K562 (cell line): ENCODE data around the gene RERE. TPM values are rescaled to one million over a fixed set of nuclear protein-coding genes. Genes with fewer than 3 reads are reported as not detected.

Source experiments
- ATAC-seq: fragments of 200-7000 bp; cut with Tn5 transposase; 3 replicates; pipeline ENCODE4 v1.9.1; 2020; ENCODE audit warnings: moderate library complexity
- BruUV-seq: library from RNA; stranded (reverse); fragments of 400-500 nt; replicated peaks from 2 replicates; lab custom pipeline; 2021; lab: Mats Ljungman, UMichigan
- CTCF ChIA-PET: fragments of 300-600 bp; formaldehyde crosslinking; extraction: SDS; loops from one replicate; lab custom pipeline; 2021; ENCODE audit warnings: low intra/inter-chr PET ratio; lab: Yijun Ruan, JAX
- POLR2A ChIA-PET: fragments of 300-600, 350-650 bp; sonication (Branson Sonifier 250); formaldehyde crosslinking; extraction: SDS; loops from one replicate; lab custom pipeline; 2021; ENCODE audit warnings: antibody characterized with exemption, inconsistent platforms; lab: Yijun Ruan, JAX
- DNase-seq, 4 experiments: peaks; one replicate each; pipeline versions ENCODE4 v3.0.0 to v3.0.0-alpha.2; 2011 to 2018; ENCODE audit warnings: low spot score in 3 of 4, mixed read lengths in 3 of 4; ENCODE audit errors: extremely low read depth in 1 of 4
- FAIRE-seq: peaks from 2 replicates; lab custom pipeline; 2011; peaks lifted over from hg19 to GRCh38; lab: Jason Lieb, UNC
- H2AFZ ChIP-seq: 2 replicates; pipeline ENCODE4 v1.6.0; 2011; ENCODE audit warnings: low read depth, low read length, control low read depth, inconsistent platforms
- H3K27ac ChIP-seq: fragments of 200-600 bp; 3 replicates; pipeline ENCODE4 v1.8.0; 2011; ENCODE audit warnings: low read depth, mild to moderate bottlenecking, control low read depth, inconsistent platforms, low read length, moderate library complexity, mixed read lengths; ENCODE audit errors: extremely low read depth
- H3K27me3 ChIP-seq, 2 experiments: fragments of 300-600 bp in 1 of 2; 2 replicates in 1 of 2; 3 replicates in 1 of 2; pipeline versions ENCODE4 v1.6.0 to v1.8.0; 2011; ENCODE audit warnings: inconsistent platforms in 2 of 2, low read length in 2 of 2, mild to moderate bottlenecking in 1 of 2, mixed read lengths in 1 of 2, moderate library complexity in 1 of 2; ENCODE audit not compliant: control insufficient read depth in 2 of 2, insufficient read depth in 2 of 2
- H3K36me3 ChIP-seq: fragments of 300-600 bp; 3 replicates; pipeline ENCODE4 v1.8.0; 2011; ENCODE audit warnings: mild to moderate bottlenecking, low read length, inconsistent platforms; ENCODE audit not compliant: control insufficient read depth, insufficient read depth
- H3K4me1 ChIP-seq, 2 experiments: fragments of 200-600 bp in 1 of 2; replicated peaks in 1 of 2; 2 replicates in 1 of 2; 3 replicates in 1 of 2; pipeline versions ENCODE4 v1.5.1 to v1.8.0; 2011; ENCODE audit warnings: inconsistent platforms in 2 of 2, low read length in 2 of 2, mild to moderate bottlenecking in 1 of 2, mixed read lengths in 1 of 2, moderate library complexity in 1 of 2; ENCODE audit not compliant: control insufficient read depth in 2 of 2, insufficient read depth in 2 of 2
- H3K4me2 ChIP-seq: 2 replicates; pipeline ENCODE4 v1.6.1; 2011; ENCODE audit warnings: low read length, control low read depth, inconsistent platforms, mixed read lengths; ENCODE audit not compliant: insufficient read depth
- H3K4me3 ChIP-seq: fragments of 200-600 bp; sonication (generic), shearing (Covaris generic); 2 replicates; pipeline ENCODE4 v1.5.1; 2016; ENCODE audit warnings: control low read depth, inconsistent platforms
- H3K79me2 ChIP-seq: fragments of 200-600 bp; 3 replicates; pipeline ENCODE4 v1.8.0; 2011; ENCODE audit warnings: low read length, inconsistent platforms; ENCODE audit not compliant: control insufficient read depth, insufficient read depth
- H3K9ac ChIP-seq, 2 experiments: 2 replicates each; pipeline versions ENCODE4 v1.6.0 to v1.6.1; 2011; ENCODE audit warnings: low read depth in 2 of 2, low read length in 2 of 2, control low read depth in 1 of 2, inconsistent platforms in 1 of 2, mild to moderate bottlenecking in 1 of 2, mixed read lengths in 1 of 2; ENCODE audit not compliant: insufficient read depth in 1 of 2
- H3K9me1 ChIP-seq: one replicate; pipeline ENCODE4 v1.6.0; 2011; ENCODE audit warnings: inconsistent platforms, mild to moderate bottlenecking, low read length, moderate library complexity; ENCODE audit not compliant: control insufficient read depth, insufficient read depth
- H3K9me3 ChIP-seq: replicated peaks from 2 replicates; pipeline ENCODE4 v1.5.1; 2011; ENCODE audit warnings: low read depth, low read length, inconsistent platforms; ENCODE audit not compliant: control insufficient read depth, insufficient read depth
- H4K20me1 ChIP-seq: replicated peaks from 2 replicates; pipeline ENCODE4 v1.6.1; 2011; ENCODE audit warnings: low read length, inconsistent platforms, mixed read lengths; ENCODE audit not compliant: control insufficient read depth, insufficient read depth
- C11orf30 ChIP-seq: fragments of 450-650 bp; IDR thresholded peaks from 2 replicates; pipeline ENCODE4 v1.6.1; 2016; ENCODE audit warnings: low read depth, mild to moderate bottlenecking
- CREB1 ChIP-seq, 2 experiments: sonication (generic) in 1 of 2; formaldehyde crosslinking in 1 of 2; IDR thresholded peaks; 2 replicates each; pipeline versions ENCODE4 v1.6.1 to v1.8.0; 2012 to 2022; ENCODE audit warnings: inconsistent platforms in 1 of 2, mild to moderate bottlenecking in 1 of 2, missing genetic modification reagents in 1 of 2, moderate library complexity in 1 of 2
- EP400 ChIP-seq: fragments of 450-650 bp; IDR thresholded peaks from 2 replicates; pipeline ENCODE4 v1.6.1; 2017; ENCODE audit warnings: antibody characterized with exemption, mild to moderate bottlenecking, moderate library complexity
- KLF13 ChIP-seq: fragments of 450-650 bp; IDR thresholded peaks from 2 replicates; pipeline ENCODE4 v1.6.1; 2016; ENCODE audit warnings: missing genetic modification characterization, low read depth, mild to moderate bottlenecking, missing compliant biosample characterization, moderate library complexity, borderline replicate concordance
- MAFF ChIP-seq: IDR thresholded peaks from 2 replicates; pipeline ENCODE4 v1.6.1; 2012; ENCODE audit warnings: low read length, improper control_type of control experiment
- MAFG ChIP-seq: fragments of 450-650 bp; conservative IDR thresholded peaks from 2 replicates; pipeline ENCODE4 v1.6.1; 2016; ENCODE audit warnings: missing genetic modification characterization, missing compliant biosample characterization
- SMAD1 ChIP-seq: fragments of 150-350 bp; IDR thresholded peaks from 2 replicates; pipeline ENCODE4 v1.6.1; 2014; ENCODE audit warnings: low read length, low read depth; ENCODE audit not compliant: partially characterized antibody
- ZBTB8A ChIP-seq: fragments of 450-650 bp; IDR thresholded peaks from 2 replicates; pipeline ENCODE4 v1.6.1; 2018; ENCODE audit warnings: mild to moderate bottlenecking, moderate library complexity; ENCODE audit not compliant: partially characterized antibody
- ZC3H4 ChIP-seq: sonication (generic); formaldehyde crosslinking; IDR thresholded peaks from 2 replicates; pipeline ENCODE4 v1.9.0; 2021; ENCODE audit warnings: missing genetic modification reagents, borderline replicate concordance
- ZNF316 ChIP-seq: fragments of 450-650 bp; IDR thresholded peaks from 2 replicates; pipeline ENCODE4 v1.6.1; 2016
- WGBS: fragments of 100-300 bp; shearing (Covaris generic); methylation state at CpG from one replicate; pipeline ENCODE4 v1.1.6; 2016; ENCODE audit warnings: low coverage, mixed read lengths; ENCODE audit not compliant: insufficient coverage; ENCODE audit errors: missing lambda C conversion rate; 5-methylcytosine and 5-hydroxymethylcytosine counted together
- in situ Hi-C: fragments of 300-500 bp; cut with MboI; formaldehyde crosslinking; loops from 4 replicates; pipeline ENCODE4 v1.15.0; 2018; ENCODE audit warnings: inconsistent platforms, mixed read lengths
- intact Hi-C: fragments of 100-400 bp; cut with micrococcal nuclease; formaldehyde crosslinking; loops from 2 replicates; pipeline ENCODE4 v1.14.2; 2022
- polyA plus RNA-seq, 8 experiments: library from polyadenylated mRNA; depleted of rRNA in 4 of 8; stranded (reverse) in 5 of 8; unstranded in 3 of 8; fragments of >200 nt; fragmentation: Nextera tagmentation in 2 of 8; fragmentation: Illumina TruSeq in 1 of 8; extraction: Ambion mirVana in 2 of 8; extraction: Trizol in 1 of 8; gene quantifications; 2 replicates each; pipeline versions ENCODE4 v1.2.1 to v1.2.3, GENCODE V29; 2011 to 2014; ENCODE audit warnings: inconsistent platforms in 1 of 8, missing spikeins in 1 of 8
- total RNA-seq, 7 experiments: library from RNA; depleted of rRNA in 6 of 7; stranded (reverse); fragments of >200 nt in 6 of 7; fragmentation: Illumina TruSeq in 2 of 7; extraction: Trizol in 2 of 7; gene quantifications; 2 replicates each; pipeline versions ENCODE4 v1.2.1 to v1.2.3, GENCODE V29; 2011 to 2021; ENCODE audit warnings: low replicate concordance in 1 of 7
- TF ChIP-seq, protein P1 (sequence below): fragments of 450-650 bp; formaldehyde crosslinking; IDR thresholded peaks from 2 replicates; pipeline ENCODE4 v1.4.0; 2020; ENCODE audit warnings: mild to moderate bottlenecking, moderate library complexity
- TF ChIP-seq, protein P2 (sequence below), 3 experiments: IDR thresholded peaks in 2 of 3; conservative IDR thresholded peaks in 1 of 3; 2 replicates each; pipeline ENCODE4 v1.5.1; 2011 to 2012; ENCODE audit warnings: low read length in 3 of 3, mild to moderate bottlenecking in 3 of 3, control low read depth in 2 of 3, improper control_type of control experiment in 1 of 3, inconsistent platforms in 1 of 3, low read depth in 1 of 3, mixed read lengths in 1 of 3, moderate library complexity in 1 of 3; ENCODE audit not compliant: insufficient read depth in 2 of 3
- TF ChIP-seq, protein P3 (sequence below): fragments of 450-650 bp; formaldehyde crosslinking; IDR thresholded peaks from 2 replicates; pipeline ENCODE4 v1.4.0; 2020; ENCODE audit warnings: mild to moderate bottlenecking, mixed read lengths

Gene RERE
- total and polyA plus RNA-seq, 9 of the 15 experiments (the other 6 are each of a cell fraction or from before 2014, with no cell fraction given) = 3.0 to 51.5 (median 13.4) TPM

DNA sequence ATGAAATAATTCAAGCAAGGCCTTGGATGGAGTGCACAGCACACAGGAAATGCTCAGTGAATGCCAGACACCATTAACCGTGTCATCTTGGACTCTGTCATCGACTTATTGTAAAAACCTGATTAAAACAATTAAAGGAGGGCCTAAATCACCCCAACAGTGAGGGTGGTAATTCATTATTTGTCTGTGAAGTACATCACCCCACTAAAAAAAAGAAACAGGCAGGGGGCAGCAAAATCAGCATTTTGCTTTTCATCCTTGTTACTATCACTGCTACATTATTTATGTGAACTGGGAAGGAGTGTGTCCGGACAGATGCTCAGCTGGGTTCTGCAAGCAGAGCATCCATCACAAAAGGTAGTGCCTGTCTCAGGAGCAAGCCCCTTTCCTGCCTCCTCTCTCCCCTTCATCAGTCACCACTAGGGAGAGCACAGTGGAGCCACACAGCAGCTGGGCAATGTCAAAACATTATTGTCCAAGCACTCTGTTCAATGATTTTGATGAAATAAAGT is 98.5 kb downstream of the RERE start (continued):
- TF ChIP-seq, protein P1, sequence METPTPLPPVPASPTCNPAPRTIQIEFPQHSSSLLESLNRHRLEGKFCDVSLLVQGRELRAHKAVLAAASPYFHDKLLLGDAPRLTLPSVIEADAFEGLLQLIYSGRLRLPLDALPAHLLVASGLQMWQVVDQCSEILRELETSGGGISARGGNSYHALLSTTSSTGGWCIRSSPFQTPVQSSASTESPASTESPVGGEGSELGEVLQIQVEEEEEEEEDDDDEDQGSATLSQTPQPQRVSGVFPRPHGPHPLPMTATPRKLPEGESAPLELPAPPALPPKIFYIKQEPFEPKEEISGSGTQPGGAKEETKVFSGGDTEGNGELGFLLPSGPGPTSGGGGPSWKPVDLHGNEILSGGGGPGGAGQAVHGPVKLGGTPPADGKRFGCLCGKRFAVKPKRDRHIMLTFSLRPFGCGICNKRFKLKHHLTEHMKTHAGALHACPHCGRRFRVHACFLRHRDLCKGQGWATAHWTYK (CRISPR knock-in tag) = no peak
- no peak for TF ChIP-seq KLF13 (tag)
- TF ChIP-seq, protein P2, sequence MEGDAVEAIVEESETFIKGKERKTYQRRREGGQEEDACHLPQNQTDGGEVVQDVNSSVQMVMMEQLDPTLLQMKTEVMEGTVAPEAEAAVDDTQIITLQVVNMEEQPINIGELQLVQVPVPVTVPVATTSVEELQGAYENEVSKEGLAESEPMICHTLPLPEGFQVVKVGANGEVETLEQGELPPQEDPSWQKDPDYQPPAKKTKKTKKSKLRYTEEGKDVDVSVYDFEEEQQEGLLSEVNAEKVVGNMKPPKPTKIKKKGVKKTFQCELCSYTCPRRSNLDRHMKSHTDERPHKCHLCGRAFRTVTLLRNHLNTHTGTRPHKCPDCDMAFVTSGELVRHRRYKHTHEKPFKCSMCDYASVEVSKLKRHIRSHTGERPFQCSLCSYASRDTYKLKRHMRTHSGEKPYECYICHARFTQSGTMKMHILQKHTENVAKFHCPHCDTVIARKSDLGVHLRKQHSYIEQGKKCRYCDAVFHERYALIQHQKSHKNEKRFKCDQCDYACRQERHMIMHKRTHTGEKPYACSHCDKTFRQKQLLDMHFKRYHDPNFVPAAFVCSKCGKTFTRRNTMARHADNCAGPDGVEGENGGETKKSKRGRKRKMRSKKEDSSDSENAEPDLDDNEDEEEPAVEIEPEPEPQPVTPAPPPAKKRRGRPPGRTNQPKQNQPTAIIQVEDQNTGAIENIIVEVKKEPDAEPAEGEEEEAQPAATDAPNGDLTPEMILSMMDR (IDR thresholded peaks at IDR 0.05 in 2 of 3, conservative IDR thresholded peaks at IDR 0.05 in 1 of 3; ENCODE audit: insufficient read depth in 2 of 3, low read depth in 1 of 3, low read length in 3 of 3) = peak; percentile 35 to 44 (median 41); a peak in 5 of 6 replicates
- TF ChIP-seq SMAD1 = no peak

DNA sequence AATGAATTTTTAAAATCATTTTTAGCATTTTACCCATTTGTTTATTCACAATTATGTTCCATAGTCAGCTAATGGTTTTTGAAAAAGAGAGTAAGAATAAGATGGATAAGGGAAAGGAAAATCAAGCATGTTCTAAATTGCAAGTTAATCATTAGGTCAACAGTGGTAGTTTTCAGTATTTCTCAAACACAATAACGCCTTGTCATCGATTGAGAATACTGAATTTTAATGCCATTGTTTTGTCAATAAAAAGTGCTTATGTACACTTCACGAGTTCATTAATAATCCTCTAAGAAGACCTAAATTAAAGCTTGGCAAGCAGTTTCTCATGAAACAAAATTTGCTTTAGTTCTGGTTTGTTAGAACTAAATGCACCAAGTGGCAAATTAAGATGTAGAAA is 100.3 kb downstream of the RERE start:
- Histone ChIP-seq H3K4me2 (no peak overlapping the region), H4K20me1 (peaks cover 7% of the 10 kb centered on the region; the same call in 1 of the 2 replicates), H2AFZ (no peak overlapping the region), H3K9me3 (no peaks in the 10 kb centered on the region), H3K36me3 (no peaks in the 10 kb centered on the region), H3K4me3 (no peak overlapping the region), H3K79me2 (peaks cover 60% of the 10 kb centered on the region), H3K27me3 (no peaks in the 10 kb centered on the region), H3K4me1 (peaks cover 0 to 20% of the 10 kb centered on the region in 2 experiments; a peak in 4 of 5 replicates), H3K9me1 (no peaks in the 10 kb centered on the region), H3K27ac (no peak overlapping the region)
- ATAC-seq (no peak), DNase-seq (no peak)
- WGBS = 89% methylated on average over 3 of the region's 3 CpGs
- no TSS peak for BruUV-seq
- ChIA-PET POLR2A (interaction anchor here (1.5 to 1.6 kb wide), 2 partner anchors 10 to 13 kb away, joined by 3 to 4 read pairs; no protein-coding TSS in a partner anchor), CTCF (interaction anchor here (1.4 kb wide), 1 partner anchor 132 kb away, joined by 4 read pairs; no protein-coding TSS in a partner anchor)
- in situ Hi-C loops = no loop called here
- TF ChIP-seq, protein P3, sequence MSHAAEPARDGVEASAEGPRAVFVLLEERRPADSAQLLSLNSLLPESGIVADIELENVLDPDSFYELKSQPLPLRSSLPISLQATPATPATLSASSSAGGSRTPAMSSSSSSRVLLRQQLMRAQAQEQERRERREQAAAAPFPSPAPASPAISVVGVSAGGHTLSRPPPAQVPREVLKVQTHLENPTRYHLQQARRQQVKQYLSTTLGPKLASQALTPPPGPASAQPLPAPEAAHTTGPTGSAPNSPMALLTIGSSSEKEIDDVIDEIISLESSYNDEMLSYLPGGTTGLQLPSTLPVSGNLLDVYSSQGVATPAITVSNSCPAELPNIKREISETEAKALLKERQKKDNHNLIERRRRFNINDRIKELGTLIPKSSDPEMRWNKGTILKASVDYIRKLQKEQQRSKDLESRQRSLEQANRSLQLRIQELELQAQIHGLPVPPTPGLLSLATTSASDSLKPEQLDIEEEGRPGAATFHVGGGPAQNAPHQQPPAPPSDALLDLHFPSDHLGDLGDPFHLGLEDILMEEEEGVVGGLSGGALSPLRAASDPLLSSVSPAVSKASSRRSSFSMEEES (CRISPR knock-in tag) = no peak
- TF ChIP-seq ZBTB8A (no peak), CREB1 (IDR thresholded peaks at IDR 0.05) (no peak), CREB1 (CRISPR knock-in tag; IDR thresholded peaks at IDR 0.05) (no peak), MAFG (tag) (peak; percentile 57), ZNF316 (peak; percentile 79), MAFF (peak; percentile 28; the same call in 1 of the 2 replicates), EP400 (0 out of 2 replicates have a peak, but pooled peaks have one; percentile 6), ZC3H4 (no peak), C11orf30 (peak; percentile 54; the same call in 1 of the 2 replicates)
- TF ChIP-seq, all 486 proteins: peak for 5
- intact Hi-C loops = no loop called here
- FAIRE-seq = no peak
- H3K9ac ChIP-seq = no peak overlapping the region
